HuH-7 (cell line): ENCODE results near the gene GDPD5.
A peak's percentile ranks its signal among the peaks of the same experiment; 100 is the strongest.
"Not testable (repeated sequence)": the region's sequence is repeated elsewhere in the genome, so short reads cannot be mapped to it uniquely, and the experiment has no call there.

Experiments used
- DNase-seq: peaks from one replicate; pipeline ENCODE4 v3.0.0; 2011; ENCODE audit warnings: low spot score

GDPD5 gene

GRCh38 chr11:75428989-75429640 lies 96.6 kb downstream of the GDPD5 start:
- DNase-seq, result no peak

- peak; percentile 100 for DNase-seq
These were observed 97.4 kb downstream of the GDPD5 start for GRCh38 chr11:75428281-75428724.

GRCh38 chr11:75427181-75427580 lies 98.6 kb downstream of the GDPD5 start:
- DNase-seq, result no peak

GRCh38 chr11:75426720-75427086 lies 99.0 kb downstream of the GDPD5 start:
- no peak for DNase-seq

- DNase-seq, result peak; percentile 74
These were observed 100.3 kb downstream of the GDPD5 start for GRCh38 chr11:75425422-75425821.

GRCh38 chr11:75424396-75424795 lies 101.3 kb downstream of the GDPD5 start:
- DNase-seq, result no peak

- DNase-seq, result no peak
These were observed 102.0 kb downstream of the GDPD5 start for GRCh38 chr11:75423721-75424120.

GRCh38 chr11:75422248-75423231 lies 103.2 kb downstream of the GDPD5 start:
- DNase-seq, result peak; percentile 63

GRCh38 chr11:75421902-75422247 lies 103.9 kb downstream of the GDPD5 start:
- DNase-seq, result no peak

- no peak for DNase-seq
These were observed 104.6 kb downstream of the GDPD5 start for GRCh38 chr11:75421035-75421602.

- DNase-seq, result no peak
These were observed 105.3 kb downstream of the GDPD5 start for GRCh38 chr11:75420224-75421034.

GRCh38 chr11:75413864-75414263 lies 111.9 kb downstream of the GDPD5 start:
- no peak for DNase-seq

GRCh38 chr11:75413146-75413545 lies 112.6 kb downstream of the GDPD5 start:
- DNase-seq, result not testable (repeated sequence)

GRCh38 chr11:75409971-75410370 lies 115.8 kb downstream of the GDPD5 start:
- not testable (repeated sequence) for DNase-seq

GRCh38 chr11:75408957-75409219 lies 116.9 kb downstream of the GDPD5 start:
- DNase-seq, result no peak

- no peak for DNase-seq
These were observed 119.4 kb downstream of the GDPD5 start for GRCh38 chr11:75406338-75406777.

GRCh38 chr11:75403983-75404658 lies 121.6 kb downstream of the GDPD5 start:
- DNase-seq, result no peak

GRCh38 chr11:75403037-75403436 lies 122.7 kb downstream of the GDPD5 start:
- no peak for DNase-seq

- no peak for DNase-seq
These were observed 123.6 kb downstream of the GDPD5 start for GRCh38 chr11:75402002-75402773.

- no peak for DNase-seq
These were observed 125.4 kb downstream of the GDPD5 start for GRCh38 chr11:75400146-75400865.
